ENCODE results near the gene ERCC6.

DNA sequence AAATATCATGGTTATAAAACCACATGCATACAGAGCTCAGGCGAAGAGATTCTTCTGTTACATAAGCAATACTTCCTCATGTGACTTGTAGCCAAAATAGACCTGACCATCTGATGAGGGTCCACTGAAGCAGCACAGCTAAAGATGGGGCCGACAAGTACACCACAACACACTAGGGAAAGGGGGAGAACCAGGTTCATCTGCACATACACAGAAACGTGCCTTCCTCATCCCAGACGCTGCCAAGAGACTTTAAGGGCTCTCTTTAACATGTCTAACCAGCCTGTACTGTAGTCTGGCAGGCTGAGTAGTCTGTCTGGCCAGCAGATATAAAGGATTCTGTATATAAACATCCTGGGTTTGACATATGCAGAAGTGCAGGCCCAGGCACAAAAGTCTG lies 30.3 kb downstream of the ERCC6 start:
- TF ChIP-seq CTCF (IDR thresholded peaks at IDR 0.05; ENCODE audit: low read depth, low read length) = no peak
- TF ChIP-seq EZH2phosphoT487 (IDR thresholded peaks at IDR 0.05; ENCODE audit: low read depth) = no peak

Measured in OCI-LY3 (cell line).